Breast epithelium (tissue), 3 donors: ENCODE results near the gene TTYH3.

ENCODE experiments used
- CTCF ChIP-seq, 3 donors: fragments of 450-650 bp; IDR thresholded peaks; one replicate each; pipeline ENCODE4 v1.5.1; 2016 to 2017; ENCODE audit warnings: antibody characterized with exemption in 3 of 3, mild to moderate bottlenecking in 3 of 3, moderate library complexity in 3 of 3
- POLR2AphosphoS5 ChIP-seq, 3 donors: sonication (generic); formaldehyde crosslinking; IDR thresholded peaks; one replicate each; pipeline ENCODE4 v1.6.1; 2017; ENCODE audit warnings: antibody characterized with exemption in 3 of 3

DNA sequence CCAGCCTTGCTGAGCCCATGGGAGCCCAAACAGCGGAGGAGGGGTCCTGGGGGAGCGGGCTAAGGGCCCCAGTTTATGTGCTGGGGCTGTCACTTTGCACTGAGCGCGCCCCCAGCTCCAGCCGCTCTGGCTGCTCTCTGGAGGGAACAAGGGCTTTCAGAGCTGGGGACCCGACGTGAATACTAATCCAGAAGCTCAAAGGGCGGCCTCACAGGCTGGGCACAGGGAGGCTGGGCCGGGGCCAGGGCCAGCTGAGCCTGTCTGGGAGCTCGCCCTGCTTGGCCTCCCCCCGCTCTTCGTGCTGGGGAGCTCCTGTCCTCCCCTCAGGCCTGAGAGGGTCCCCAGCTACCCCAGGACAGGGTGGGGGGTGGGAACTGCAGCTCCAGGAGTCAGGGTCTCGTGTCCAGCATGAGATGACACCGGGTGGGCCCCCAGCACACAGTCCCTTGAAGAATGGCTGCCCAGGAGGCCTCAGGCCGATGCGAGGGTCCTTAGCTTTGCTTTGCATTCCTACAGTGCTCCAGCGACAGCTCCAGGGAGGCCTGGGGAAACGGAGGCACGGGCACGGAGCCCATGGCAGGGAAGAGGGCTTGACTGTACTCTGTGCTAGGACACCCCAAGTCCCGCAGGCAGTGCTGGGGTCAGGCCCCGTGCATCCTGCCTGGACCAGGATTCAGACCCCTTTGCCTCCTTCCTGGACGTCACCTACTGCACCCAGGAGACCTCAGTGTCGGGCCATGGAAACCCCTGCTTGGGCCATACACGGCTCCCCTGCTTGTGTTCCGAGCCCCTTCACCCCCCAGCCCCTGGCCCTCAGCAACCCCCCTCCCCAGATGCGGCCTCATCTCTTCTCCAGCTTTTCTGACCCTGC, 50.4 kb downstream of the TTYH3 start:
- TF ChIP-seq CTCF (IDR thresholded peaks at IDR 0.05) (no peak), POLR2AphosphoS5 (IDR thresholded peaks at IDR 0.05) (no peak)
